OCI-LY3 (cell line): Measurements from ENCODE around the gene HSPA1L.

Source experiments
- CTCF ChIP-seq: fragments of 200-600, 300-600 bp; sonication (generic); IDR thresholded peaks from 2 replicates; pipeline ENCODE4 v1.5.1; 2014; ENCODE audit warnings: antibody characterized with exemption, low read length, low read depth
- EZH2phosphoT487 ChIP-seq: fragments of 200-600 bp; shearing (Covaris generic); IDR thresholded peaks from 2 replicates; pipeline ENCODE4 v1.6.1; 2018; ENCODE audit warnings: antibody characterized with exemption, mixed run types, low read depth

GRCh38 chr6:31794294-31794865 lies 20.7 kb downstream of the HSPA1L start:
- TF ChIP-seq CTCF: no peak
- no peak for TF ChIP-seq EZH2phosphoT487
